Activated CD4-positive, alpha-beta T cell treated with anti-CD3 and anti-CD28 coated beads, Interleukin-2, amount 50 U/mL, for 48 hours (primary cell): Measurements from ENCODE around the gene PARL.
"Not testable (repeated sequence)": the region's sequence is repeated elsewhere in the genome, so short reads cannot be mapped to it uniquely, and the experiment has no call there.

Source experiments
- DNase-seq, 2 experiments: peaks; one replicate each; pipeline ENCODE4 v3.0.0-alpha.2; 2020

PARL gene

DNA sequence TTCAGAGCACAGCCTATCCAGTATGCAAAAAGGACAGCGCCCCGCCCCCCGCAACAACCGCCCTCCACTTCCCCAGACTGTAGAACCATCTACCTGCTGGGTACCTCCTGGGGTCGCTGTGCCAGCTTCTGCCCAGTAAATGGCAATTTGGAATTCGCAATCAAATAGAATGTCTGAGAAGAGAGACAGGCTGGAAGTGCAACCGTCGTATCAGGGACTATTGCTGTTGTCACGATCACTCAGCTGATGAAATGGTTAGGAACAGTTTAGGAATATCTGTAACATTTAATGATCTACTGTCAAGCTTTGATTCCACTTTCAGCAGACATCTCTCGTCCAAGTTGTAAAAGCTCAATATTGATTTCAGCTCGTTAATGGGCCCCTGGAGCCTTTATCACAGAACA, 13.3 kb upstream of the PARL start:
- no peak for DNase-seq

DNA sequence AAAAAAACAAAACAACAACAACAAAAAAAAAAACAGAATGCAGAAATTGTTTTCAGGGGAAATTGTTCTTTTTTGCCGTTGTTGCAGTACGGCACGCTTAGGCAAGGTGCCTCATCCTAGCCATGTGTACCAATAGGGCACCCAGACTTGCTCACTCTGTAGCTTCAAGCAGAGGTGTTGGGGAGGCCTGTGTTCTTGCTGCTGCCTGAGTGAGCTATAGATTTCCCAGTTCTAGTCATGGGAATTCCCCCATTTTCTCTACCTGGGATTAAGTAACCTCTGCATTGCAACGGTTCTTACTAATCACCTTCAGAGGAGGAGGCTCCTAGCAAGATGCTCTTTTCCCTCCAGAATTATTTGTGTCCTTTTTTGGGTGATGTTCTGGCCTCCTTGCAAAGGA, 12.9 kb upstream of the PARL start:
- DNase-seq = no peak

DNA sequence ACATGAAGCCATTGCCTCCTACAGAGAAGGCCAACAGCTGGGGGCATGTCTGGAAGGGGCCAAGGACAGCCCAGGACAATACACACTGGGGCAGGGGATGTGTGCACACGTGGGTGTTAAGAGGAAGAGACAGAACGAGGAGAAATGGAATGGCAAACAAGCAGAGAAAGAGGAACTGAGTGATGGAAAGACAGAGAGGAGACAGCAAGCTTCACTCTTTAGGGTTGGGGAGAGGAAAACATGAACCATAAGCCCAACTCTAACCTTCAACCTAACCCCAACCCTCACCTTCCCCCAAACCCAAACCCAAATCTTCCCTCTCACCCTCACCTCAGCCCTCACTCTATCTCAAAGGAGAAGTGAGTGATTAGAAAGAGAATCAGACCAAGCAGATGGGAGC, 11.9 kb upstream of the PARL start:
- DNase-seq = no peak

DNA sequence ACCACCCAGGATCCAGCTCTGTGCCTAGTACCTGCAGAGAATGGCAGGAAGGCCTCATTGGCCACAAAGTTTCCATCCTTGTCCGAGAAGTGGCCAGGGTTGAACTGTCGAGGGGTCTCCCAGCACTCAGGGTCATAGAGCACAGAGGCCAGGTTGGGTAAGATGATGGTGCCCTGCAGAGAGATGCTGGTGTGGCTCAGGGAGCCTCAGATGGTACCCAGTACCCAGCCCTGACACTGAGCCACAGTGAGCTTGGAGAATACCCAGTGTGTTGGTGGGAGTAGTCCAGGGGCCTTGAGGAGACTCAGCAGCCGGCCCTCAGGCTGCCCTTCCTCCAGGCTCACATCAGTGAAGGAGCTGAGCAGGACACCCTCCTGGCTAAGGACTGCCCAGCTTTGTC, 11.5 kb upstream of the PARL start:
- DNase-seq = no peak

DNA sequence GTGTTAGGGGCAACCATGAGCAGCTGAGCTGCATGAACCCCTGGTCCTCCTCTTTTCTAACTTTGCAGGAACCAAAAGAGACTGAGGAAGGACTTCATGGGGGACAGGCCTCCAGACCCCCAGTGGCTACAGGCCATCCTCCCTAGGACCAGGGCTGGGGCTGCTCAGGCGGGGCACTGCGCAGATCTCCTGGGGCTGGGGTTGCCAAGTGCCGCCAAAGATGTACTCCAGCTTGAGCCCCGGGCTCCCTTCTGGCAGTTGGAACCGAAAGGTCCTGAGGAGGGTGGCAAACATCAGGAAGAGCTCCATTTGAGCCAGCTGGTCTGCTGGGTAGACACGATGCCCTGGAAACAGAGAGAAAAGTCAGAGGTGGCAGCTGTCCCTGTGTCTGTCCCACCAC, 11.1 kb upstream of the PARL start:
- DNase-seq = no peak

DNA sequence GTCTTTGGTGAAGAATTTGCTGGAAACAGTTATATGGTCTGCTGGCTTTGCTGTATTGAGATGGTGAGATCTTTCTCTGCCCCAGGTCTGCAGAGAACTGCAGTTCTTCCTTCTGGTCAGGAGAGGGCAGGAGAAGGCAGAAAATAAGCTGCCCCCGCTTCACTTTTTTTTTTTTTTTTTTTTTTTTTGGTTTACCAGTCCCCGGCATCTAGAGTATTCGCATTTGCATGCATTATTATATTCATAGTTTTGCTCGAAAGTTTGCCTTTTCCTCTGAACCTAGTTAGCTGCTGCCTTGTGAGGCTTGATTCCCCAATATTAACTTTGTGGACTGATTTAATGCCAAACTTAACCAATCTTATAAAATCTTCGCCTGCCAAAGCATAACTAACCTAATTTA, 10.6 kb upstream of the PARL start:
- peak in 1 of 2 experiments; percentile 25 for DNase-seq

DNA sequence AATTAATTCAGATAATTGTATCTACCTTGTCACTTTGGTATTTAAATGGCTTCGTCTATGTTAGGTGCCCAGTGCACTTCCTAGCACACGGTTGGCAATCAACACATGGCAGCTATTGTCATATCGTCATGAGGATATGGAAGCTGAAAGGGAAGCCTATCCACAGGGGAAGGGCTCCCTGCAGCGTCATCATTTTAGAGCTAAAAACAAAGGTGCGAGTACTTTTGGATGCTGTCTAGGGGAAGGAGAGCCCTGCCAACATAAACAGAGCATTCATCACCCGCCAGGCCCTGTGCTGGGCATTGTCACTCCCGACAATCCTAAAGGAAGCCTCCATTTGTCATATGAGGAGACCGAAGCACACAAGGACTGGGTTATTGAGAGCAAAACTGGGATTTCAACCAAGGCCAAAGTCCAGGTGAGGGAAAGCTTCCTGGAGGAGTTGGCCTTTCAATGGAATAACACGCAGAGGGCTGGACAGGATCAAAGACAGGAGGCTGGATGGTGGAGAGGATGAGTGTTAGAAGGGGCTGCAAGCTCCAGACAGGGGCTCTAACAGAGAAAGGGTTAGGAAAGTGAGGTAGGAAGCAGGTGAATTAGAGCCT, 8.0 kb upstream of the PARL start:
- no peak for DNase-seq

DNA sequence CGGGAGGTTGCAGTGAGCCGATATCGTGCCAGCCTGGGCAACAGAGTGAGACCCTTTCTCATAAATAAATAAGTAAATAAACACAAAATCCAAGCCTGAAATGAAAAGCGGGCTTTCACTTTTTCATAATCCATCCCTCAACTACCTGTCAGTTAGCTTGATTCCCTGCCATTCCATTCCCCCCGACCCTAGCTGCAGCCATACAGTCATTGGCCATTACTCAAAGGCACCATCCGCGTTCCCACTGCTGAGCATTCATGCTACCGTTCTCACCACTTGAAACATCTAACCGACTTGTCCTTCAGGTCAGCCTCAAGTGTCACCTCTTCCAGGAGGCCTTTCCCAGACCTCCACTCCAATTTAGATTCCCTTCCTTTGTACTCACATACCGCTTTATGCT, 1.1 kb upstream of the PARL start:
- DNase-seq = no peak

DNA sequence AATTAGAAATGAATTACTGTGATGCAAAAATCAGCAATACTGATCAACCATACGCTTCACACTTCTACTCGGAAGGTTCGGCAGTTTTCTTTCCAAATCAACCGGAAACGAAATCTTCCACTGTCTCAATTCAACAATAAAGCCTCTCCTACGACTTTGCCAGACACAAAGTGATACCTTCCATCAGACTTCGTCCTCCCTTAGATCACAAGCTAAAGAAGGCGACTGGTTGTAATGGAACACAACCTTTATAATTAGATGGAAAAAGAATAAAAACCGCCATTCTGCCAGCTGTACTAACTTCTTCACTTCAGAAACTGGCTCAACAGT, 618 bp downstream of the PARL start:
- no peak for DNase-seq

DNA sequence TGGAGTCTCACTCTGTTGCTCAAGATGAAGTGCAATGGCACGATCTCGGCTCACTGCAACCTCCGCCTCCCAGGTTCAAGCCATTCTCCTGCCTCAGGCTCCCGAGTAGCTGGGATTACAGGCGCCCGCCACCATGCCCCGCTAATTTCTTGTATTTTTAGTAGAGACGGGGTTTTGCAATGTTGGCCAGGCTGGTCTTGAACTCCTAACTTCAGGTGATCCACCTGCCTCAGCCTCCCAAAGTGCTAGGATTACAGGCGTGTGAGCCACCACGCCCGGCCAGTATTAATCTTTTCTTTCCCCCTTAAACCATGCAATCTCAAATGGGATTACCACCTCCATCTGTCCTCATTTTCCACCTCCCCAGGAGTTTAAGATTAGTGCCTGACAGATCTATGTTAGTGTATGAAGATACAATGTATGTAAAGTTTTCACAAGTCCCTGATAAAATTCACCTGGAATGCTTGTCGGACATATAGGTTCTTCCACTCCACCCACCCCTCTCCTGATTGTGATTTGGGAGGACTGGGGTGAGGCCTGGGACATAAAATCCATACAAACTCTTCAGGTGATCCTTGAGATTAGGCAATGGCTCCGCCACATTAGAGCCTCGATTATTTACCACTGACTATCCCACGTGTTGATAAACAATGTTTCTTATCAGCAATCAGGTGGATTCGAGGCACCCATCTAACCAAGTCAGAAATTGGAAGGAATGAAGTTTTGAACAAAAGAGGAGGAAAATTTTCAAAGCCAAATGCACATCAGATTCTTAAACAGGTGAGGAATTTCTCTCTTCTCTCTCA, 1.2 kb downstream of the PARL start:
- no peak for DNase-seq

DNA sequence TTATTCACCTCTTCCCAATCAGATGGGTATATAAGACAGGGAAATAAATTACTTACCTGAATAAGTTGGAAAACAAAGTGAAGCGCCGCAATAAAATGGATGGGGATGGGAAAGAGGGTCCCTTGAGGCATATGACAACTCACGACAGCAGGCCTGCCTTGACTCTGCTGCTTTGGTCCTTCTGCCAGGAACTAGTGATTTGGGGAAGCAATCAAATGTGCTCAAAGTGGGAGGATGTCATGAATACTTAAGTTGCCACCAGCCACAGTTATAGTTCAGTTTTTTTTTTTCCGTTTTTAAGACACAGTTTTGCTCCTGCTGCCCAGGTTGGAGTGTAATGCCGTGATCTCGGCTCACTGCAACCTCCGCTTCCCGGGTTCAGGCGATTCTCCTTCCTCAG, 4.6 kb downstream of the PARL start:
- no peak for DNase-seq

DNA sequence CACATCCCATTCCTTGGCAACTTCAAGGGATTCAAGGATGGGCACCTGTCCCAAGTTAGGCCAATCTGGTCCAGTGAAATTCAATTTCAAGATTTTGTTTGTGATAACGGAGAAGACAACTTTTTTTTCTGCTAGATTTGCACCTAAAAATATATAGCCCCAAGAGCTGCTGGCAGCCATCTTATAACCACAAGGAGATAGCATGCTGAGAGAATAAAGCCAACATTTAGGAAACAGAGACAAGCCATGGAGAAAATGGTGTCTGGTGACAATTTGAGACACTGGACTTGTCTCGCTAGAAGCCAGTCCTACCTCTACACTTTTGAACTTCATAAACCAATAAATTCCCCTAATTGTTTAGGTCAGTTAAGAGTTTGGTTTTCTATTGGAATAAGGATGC, 5.4 kb downstream of the PARL start:
- DNase-seq = no peak

DNA sequence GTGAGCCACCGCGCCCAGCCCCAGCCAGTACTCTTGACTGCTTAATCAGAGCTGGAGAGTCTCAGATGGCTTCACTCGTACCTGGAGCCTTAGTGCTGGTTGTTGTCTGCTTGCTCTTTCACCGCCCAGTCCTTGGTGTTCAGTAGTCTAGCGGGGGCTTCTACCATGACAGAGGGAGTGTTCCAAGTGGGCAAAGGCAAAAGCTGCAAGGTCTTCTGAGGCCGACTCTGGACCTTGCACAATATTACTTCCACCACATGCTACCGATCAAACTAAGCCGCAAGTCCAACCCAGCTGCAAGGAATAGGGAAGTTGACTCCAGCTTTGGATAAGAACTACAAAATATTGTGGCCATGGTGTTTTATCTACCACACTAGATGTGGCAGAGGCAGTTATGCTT, 6.6 kb downstream of the PARL start:
- DNase-seq = no peak

DNA sequence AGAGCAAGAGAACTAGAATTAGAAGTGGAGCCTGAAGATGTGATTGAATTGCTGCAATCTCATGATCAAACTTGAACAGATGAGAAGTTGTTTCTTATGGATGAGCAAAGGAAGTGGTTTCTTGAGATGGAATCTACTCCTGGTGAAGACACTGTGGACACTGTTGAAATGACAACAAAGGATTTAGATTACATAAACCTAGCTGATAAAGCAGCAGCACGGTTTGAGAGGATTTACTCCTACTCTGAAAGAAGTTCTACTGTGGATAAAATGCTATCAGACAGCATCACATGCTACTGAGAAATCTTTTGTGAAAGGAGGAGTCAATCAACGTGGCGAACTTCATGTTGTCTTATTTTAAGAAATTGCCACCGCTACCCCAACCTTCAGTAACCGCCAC, 7.5 kb downstream of the PARL start:
- not testable (repeated sequence) for DNase-seq

DNA sequence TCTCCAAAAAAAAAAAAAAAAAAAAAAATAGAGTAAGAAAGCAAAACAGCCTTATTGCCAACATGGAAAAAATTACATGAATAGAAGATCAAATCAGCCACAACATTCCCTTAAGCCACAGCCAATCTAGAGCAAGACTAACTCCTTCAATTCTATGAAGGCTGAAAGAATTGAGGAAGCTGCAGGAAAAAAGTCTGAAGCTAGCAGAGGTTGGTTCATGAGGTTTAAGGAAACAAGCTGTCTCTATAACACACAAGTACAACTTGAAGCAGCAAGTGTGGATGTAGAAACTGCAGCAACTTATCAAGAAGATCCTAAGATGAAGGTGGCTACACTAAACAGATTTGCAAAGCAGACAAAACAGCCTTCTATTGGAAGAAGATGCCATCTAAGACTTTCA, 9.3 kb downstream of the PARL start:
- no peak for DNase-seq

DNA sequence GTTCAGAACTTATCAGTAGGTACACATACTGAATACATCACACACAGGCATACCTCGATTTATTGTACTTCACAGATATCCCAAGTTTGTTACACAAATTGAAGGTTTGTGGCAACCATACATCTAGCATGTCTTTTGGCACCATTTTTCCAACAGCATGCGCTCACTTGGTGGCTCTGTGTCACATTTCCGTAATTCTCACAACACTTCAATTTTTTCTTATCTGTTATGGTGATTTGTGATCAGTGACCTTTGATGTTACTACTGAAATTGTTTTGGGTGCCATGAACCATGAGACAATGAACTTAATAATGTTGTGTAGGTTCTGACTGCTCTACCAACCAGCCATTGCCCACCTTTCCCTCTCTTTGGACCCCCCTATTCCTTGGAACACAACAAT, 10.8 kb downstream of the PARL start:
- DNase-seq = no peak

DNA sequence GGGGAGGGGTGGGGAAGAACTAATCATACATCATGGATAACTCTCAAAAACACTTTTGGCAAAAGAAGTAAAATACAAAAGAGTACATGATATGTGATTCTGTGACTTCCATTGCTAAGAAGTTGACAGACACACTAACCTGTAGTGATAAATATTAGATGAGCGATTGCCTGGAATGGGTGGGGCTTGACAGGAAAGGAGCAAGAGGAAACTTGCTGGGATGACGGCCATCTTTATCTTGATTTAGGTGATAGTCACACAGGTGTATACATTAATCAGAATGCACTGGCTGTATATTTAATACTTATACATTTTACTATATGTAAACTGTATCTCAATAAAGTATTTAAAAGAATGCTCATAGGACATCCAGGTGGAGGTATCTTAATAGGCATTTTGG, 13.1 kb downstream of the PARL start:
- DNase-seq = no peak

DNA sequence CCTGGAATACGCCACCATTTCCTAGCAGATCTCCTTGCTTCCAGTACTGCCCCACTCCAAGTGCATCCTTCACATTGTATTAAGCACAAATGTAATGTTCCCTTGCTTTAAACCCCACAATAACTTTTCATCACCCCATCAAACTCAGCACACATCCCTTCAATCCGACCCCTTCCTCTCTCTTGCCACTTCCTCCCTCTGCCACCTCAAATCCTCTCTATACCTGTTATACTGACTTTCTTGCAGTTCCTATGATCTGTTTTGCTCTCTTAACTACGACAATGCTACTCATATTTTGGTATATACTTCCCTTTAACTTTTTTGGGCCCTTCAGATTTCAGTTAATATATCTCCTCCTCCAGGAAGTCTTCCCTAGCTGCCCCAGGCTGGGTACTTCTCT, 14.1 kb downstream of the PARL start:
- DNase-seq = no peak

DNA sequence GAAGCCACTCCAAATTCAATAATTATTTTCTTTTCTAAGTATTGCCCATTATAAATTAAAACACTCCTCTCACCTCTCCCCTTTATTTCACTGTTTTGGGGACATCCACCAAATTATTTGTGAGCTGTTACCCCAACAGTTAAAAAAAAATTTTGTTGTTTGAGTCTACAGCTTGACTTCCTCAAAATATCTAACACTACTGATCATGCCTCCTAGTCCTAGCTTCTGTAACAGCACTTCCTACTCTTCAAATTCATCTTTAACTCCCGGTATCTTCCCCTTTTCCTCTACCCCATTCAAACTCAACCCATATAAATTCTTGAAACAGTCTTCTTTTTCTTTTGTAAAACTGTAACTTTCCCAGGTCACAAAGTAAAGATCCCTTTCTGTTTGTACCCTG, 15.9 kb downstream of the PARL start:
- no peak for DNase-seq

DNA sequence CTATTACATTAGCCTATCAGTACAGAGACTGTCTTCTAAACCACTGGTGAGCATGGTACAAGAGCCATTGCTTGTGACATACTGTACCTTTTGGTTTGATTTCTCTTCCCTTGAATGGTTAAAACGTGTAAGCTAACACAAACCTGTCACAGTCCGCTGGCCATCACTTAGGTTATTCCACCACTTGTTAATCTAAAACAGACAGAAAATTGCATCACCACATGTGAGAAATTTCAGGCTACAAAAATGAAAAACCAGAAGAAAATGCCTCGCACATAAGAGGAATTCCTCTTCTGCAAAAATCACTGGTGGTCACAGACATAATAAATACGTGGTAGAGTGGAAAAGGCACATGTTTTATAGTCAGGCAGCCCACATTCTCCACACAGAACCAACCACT, 22.1 kb downstream of the PARL start:
- DNase-seq = no peak

DNA sequence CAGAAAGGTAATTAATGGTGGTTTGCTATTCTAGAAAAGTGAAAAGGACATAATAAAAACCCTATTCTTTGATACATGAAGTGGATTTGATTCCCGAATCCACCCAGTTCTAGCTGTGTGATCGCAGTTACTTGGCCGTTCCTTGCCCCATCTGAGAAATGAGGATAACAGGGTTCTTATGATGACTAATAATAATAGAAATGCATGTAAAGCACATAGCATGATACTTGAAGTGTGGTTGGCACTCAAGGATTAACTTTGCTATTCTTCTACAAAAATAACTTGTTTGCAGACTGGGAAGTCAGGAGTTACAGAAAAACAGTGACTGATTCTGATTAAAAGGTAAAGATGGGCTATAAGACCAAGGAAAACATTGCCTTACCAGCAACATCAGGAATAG, 26.8 kb downstream of the PARL start:
- no peak for DNase-seq

DNA sequence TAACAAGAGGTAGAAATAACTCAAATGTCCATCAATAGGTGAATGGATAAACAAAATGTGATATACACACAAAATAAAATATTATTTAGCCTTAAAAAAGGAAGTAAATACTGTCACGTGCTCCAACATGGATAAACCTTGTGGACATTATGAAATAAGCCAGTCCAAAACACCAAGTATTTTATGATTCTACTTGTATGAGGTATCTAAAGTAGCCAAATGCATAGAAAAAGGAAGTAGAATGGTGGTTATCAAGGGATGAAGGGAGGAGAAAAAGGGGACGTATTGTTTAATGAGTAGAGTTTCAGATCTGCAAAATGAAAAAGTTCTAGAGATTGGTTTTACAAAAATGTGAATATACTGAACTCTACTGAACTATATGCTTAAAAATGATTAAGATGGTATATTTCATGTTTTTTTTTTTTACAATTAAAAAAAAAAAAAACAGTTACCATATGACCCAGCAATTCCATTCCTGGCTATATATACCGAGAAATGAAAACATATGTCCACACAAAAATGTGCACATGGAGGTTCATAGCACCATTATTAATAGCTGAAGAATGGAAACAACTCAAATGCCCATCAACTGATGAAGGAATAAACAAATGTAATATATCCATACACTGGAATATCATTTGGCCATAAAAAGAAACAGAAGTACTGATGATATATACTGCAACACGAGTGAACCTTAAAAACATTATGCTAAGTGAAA, 30.2 kb downstream of the PARL start:
- DNase-seq = no peak

DNA sequence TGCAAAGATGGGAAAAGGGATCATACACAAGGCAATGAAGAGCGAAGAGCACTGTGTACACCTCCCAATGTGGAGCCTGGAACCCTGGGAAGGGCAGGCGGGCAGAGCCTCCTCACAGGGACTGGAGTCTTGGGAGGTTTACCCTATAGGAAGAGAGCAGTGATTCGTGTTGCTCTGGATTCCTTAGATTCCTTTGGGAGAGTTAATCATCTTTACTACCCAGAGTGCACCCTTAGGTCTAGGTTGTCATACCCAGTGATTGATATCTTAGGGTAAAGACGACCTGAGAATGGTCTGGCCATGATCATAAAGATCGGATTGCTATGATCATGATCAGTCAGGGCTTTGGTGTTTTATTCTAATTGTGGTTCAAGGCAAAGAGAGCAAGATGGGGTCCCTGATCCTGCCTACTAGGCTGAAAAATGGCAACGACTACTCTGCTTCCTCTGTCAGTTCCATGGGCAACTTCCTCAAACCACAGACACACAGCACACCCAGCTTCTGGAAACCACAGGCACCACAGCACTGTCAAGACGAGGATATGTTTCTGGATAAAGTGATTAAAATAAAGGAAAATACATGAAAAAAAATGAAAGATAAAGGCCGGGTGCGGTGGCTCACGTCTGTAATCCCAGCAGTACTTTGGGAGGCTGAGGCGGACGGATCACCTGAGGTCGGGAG, 38.9 kb downstream of the PARL start:
- DNase-seq = no peak

DNA sequence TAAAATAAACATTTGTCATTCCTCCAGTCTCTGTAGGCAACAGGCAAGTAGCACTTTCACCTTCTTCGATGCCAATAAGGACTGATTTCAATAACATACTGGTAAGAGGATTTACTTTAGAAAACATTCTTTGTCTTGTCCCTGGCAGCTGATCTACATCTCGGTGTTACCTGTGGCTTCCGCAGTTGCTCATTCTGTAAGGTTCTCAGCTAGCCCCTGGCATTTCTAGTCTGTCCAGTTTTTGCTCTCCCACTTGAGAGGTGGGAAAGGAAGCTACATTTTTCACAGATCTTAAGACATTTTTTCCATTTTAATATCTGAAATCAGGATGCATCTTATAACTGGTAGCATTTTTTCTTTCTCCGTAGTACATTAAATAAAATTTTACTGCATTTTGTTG, 39.6 kb downstream of the PARL start:
- DNase-seq = no peak
